Thyroid gland (tissue), 4 donors: ENCODE measurements around the gene DENND5A. TPM values are rescaled to one million over a fixed set of nuclear protein-coding genes. Genes with fewer than 3 reads are reported as not detected.

Experiments
- DNase-seq, 2 donors: peaks; one replicate each; pipeline ENCODE4 v3.0.0-alpha.2; 2019
- H3K27ac ChIP-seq, 3 donors: fragments of 200-600 bp; sonication (generic); 1 replicate in 2 of 3; 2 replicates in 1 of 3; pipeline ENCODE4 v1.5.1; 2016 to 2019; ENCODE audit warnings: mild to moderate bottlenecking in 1 of 3, moderate library complexity in 1 of 3
- H3K27me3 ChIP-seq: fragments of 200-600 bp; sonication (generic); one replicate; pipeline ENCODE4 v1.5.1; 2019
- H3K36me3 ChIP-seq, 2 donors: fragments of 200-600 bp; sonication (generic); one replicate each; pipeline ENCODE4 v1.5.1; 2016 to 2019
- H3K4me1 ChIP-seq, 2 donors: fragments of 200-600 bp; sonication (generic); one replicate each; pipeline ENCODE4 v1.5.1; 2017 to 2019
- H3K4me3 ChIP-seq, 3 donors: fragments of 200-600 bp; sonication (generic); replicated peaks in 1 of 3; 1 replicate in 2 of 3; 2 replicates in 1 of 3; pipeline ENCODE4 v1.5.1; 2016; ENCODE audit warnings: mild to moderate bottlenecking in 1 of 3
- H3K9me3 ChIP-seq: fragments of 200-600 bp; sonication (generic); one replicate; pipeline ENCODE4 v1.5.1; 2017
- CTCF ChIP-seq, 6 experiments: fragments of 200-600 bp in 3 of 6; fragments of 450-650 bp in 3 of 6; sonication (generic) in 3 of 6; IDR thresholded peaks; one replicate each; pipeline ENCODE4 v1.5.1; 2016 to 2019; ENCODE audit warnings: antibody characterized with exemption in 6 of 6, mild to moderate bottlenecking in 2 of 6, inconsistent platforms in 1 of 6, moderate library complexity in 1 of 6
- POLR2A ChIP-seq, 2 donors: fragments of 450-650 bp; IDR thresholded peaks; one replicate each; pipeline ENCODE4 v1.6.1; 2017; ENCODE audit warnings: antibody characterized with exemption in 2 of 2, mild to moderate bottlenecking in 2 of 2, moderate library complexity in 1 of 2
- WGBS, 2 donors: methylation state at CpG; one replicate each; pipeline ENCODE4 v1.1.5; 2017; 5-methylcytosine and 5-hydroxymethylcytosine counted together
- intact Hi-C: fragments of 100-400 bp; cut with DNase I; formaldehyde crosslinking; loops from one replicate; pipeline ENCODE4 v1.15.1; 2023
- total RNA-seq, 4 donors: library from RNA; depleted of rRNA; stranded (reverse); fragments of >200 nt; gene quantifications; one replicate each; pipeline ENCODE4 v1.2.3, GENCODE V29; 2016

The DENND5A gene
- total RNA-seq, 4 donors from 2014 or later = 45.6 to 80.8 (median 59.3) TPM

DNA sequence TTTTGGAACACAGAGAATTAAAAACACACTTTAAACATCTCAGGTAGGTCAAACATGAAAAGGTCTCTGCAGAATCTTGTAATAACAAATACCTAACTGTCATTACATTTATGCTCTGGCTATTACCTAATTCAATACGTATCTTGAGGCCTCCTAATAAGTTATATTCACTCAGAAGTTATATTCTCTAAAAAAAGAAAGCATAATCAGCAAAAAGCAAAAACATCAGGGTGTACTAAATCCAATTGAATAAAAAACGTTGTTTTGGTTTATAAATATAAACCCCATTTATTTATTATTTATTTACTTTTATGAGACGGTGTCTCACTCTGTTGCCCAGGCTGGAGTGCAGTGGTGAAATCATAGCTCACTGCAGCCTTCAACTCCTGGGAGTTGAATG is 39.0 kb upstream of the DENND5A start:
- no peaks in the 10 kb centered on the region for H3K36me3 ChIP-seq
- H3K9me3 ChIP-seq = no peaks in the 10 kb centered on the region
- DNase-seq = no peak
- intact Hi-C loops = no loop called here
- 89 to 92% methylated on average over 3 of the region's 3 CpGs for WGBS, 2 donors
- H3K4me1 ChIP-seq = no peaks in the 10 kb centered on the region
- no peaks in the 10 kb centered on the region for H3K27me3 ChIP-seq
- TF ChIP-seq POLR2A (IDR thresholded peaks at IDR 0.05) (no peak), CTCF (IDR thresholded peaks at IDR 0.05) (no peak)
- H3K4me3 ChIP-seq = no peak overlapping the region
- H3K27ac ChIP-seq = no peak overlapping the region

GRCh38 chr11:9302448-9302847 is 37.3 kb upstream of the DENND5A start:
- Histone ChIP-seq H3K27ac (no peak overlapping the region), H3K4me1 (peaks cover 0 to 4% of the 10 kb centered on the region in 2 donors), H3K36me3 (no peaks in the 10 kb centered on the region), H3K4me3 (no peak overlapping the region), H3K9me3 (no peaks in the 10 kb centered on the region), H3K27me3 (no peaks in the 10 kb centered on the region)
- TF ChIP-seq POLR2A (IDR thresholded peaks at IDR 0.05) (no peak), CTCF (IDR thresholded peaks at IDR 0.05) (no peak)
- 95 to 99% methylated on average over 3 of the region's 3 CpGs for WGBS, 2 donors
- intact Hi-C loops = no loop called here
- no peak for DNase-seq

GRCh38 chr11:9301720-9302119 is 36.6 kb upstream of the DENND5A start:
- Histone ChIP-seq H3K9me3 (no peaks in the 10 kb centered on the region), H3K36me3 (no peaks in the 10 kb centered on the region), H3K4me3 (no peak overlapping the region), H3K27me3 (no peaks in the 10 kb centered on the region), H3K4me1 (peaks cover 0 to 4% of the 10 kb centered on the region in 2 donors), H3K27ac (no peak overlapping the region)
- DNase-seq = no peak
- TF ChIP-seq POLR2A (IDR thresholded peaks at IDR 0.05) = no peak
- TF ChIP-seq CTCF (IDR thresholded peaks at IDR 0.05) = no peak
- WGBS, 2 donors = 87 to 90% methylated on average over 10 of the region's 10 CpGs
- intact Hi-C loops = no loop called here

- H3K36me3 ChIP-seq = no peaks in the 10 kb centered on the region
- DNase-seq = no peak
- H3K4me1 ChIP-seq = peaks cover 0 to 2% of the 10 kb centered on the region in 2 donors
- intact Hi-C loops = no loop called here
- H3K27me3 ChIP-seq = no peaks in the 10 kb centered on the region
- no peaks in the 10 kb centered on the region for H3K9me3 ChIP-seq
- H3K4me3 ChIP-seq = no peak overlapping the region
- no peak for TF ChIP-seq POLR2A (IDR thresholded peaks at IDR 0.05)
- TF ChIP-seq CTCF (IDR thresholded peaks at IDR 0.05) = no peak
- WGBS, 2 donors = 97 to 99% methylated on average over 7 of the region's 7 CpGs
- H3K27ac ChIP-seq = no peak overlapping the region
Observed at GRCh38 chr11:9293646-9294045, 28.5 kb upstream of the DENND5A start.

- H3K9me3 ChIP-seq = no peaks in the 10 kb centered on the region
- H3K4me3 ChIP-seq = no peak overlapping the region
- no peaks in the 10 kb centered on the region for H3K4me1 ChIP-seq
- H3K27ac ChIP-seq = no peak overlapping the region
- H3K27me3 ChIP-seq = no peaks in the 10 kb centered on the region
- no peak for TF ChIP-seq CTCF (IDR thresholded peaks at IDR 0.05)
- no peak for TF ChIP-seq POLR2A (IDR thresholded peaks at IDR 0.05)
- no peak for DNase-seq
- intact Hi-C loops = no loop called here
- 95% methylated on average over 14 of the region's 14 CpGs for WGBS, 2 donors
- peaks cover 0 to 6% of the 10 kb centered on the region in 2 donors for H3K36me3 ChIP-seq
Observed at GRCh38 chr11:9285850-9286587, 20.9 kb upstream of the DENND5A start.
